SHP77 treated with DMSO at 0.1 percent for 48 hours (cell line): Measurements from ENCODE around the gene PCYT1A.
"Not testable (repeated sequence)": the region's sequence is repeated elsewhere in the genome, so short reads cannot be mapped to it uniquely, and the experiment has no call there.

Experiments used
- DNase-seq: peaks from one replicate; lab custom pipeline; 2025; lab: John Stamatoyannopoulos, UW

The PCYT1A gene

DNA sequence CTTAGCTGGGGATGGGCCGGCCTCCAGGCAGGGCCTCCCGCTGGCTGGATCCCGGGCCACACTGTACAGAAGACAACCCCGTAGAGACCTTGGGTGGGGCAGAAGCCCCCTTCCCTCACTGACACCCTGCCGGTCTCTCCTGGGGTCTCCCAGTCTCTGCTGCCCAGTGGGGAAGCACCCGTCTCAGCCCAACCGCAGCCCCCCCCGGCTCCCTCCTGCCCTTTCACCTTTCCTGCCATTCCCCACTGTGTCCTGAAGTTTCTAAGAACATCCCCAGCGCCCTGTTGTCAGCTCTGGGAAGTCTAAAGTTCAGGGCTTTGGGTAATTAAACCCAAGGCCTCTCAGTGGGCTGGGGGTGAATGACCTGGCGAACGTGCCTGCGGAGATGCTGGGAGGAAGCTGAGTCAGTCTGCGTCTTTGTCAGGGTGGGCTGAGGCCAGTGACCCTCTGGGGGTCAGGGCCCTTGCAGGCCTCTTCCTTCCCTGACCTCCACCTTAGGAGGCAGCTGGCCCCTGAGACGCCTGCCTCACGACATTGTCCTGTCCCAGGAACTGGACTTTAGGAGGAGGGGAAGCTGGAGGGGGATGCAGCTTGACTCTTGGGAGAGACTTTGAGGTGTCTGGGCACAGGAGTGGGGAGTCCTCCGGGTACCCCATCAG is 72.6 kb downstream of the PCYT1A start:
- no peak for DNase-seq

DNA sequence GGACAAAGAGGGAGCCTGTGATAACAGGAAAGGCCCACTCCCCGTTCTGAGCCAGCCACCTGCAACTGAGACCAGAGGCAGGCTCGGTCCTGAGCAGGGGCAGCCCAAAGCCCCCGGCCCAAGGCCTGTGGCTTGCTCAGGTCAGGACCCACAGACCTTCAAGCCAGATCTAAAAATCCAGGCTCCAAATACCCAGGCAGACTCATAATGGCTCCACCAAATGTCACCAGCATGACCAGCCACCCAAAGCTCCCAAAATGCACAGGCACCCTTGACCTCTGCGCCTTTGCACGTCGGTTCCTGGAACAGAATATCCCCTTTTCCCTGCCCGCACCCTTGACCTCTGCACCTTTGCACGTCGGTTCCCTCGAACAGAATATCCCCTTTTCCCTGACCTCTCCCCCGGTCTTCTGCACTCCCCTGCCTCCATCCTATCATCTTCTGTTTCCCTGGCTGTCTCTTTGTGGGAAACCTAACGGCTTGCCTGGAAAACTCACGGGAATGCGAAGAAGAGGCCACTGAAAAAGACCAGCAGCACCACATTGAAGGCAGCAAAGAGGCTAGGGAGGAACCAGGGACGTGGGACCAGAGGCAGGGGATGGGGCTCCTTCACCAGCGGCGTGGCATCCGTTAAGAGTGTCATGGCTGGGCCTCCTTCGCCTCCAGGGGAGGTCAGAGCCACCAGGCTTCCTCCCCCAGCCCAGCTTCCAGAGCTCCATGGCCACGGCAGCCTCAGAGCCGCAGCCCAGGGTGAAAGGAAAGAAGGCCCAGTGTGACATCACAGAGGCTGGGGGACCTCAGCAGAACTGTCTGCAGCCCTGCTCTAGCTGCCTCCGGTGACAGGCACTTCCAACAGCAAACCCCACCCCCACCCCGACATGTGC is 76.6 kb downstream of the PCYT1A start, which contains the start of gene ZDHHC19:
TSS of gene ZDHHC19 (minus strand) at position 728 of the 884 bp plus-strand sequence. CDS start at position 643, 85 bp downstream.
- DNase-seq = no peak

- DNase-seq = not testable (repeated sequence)
Measured at GRCh38 chr3:196209944-196210672, 77.4 kb downstream of the PCYT1A start.

- no peak for DNase-seq
Measured at GRCh38 chr3:196208942-196209695, 78.4 kb downstream of the PCYT1A start.

GRCh38 chr3:196207833-196208607 is 79.5 kb downstream of the PCYT1A start:
- no peak for DNase-seq

DNA sequence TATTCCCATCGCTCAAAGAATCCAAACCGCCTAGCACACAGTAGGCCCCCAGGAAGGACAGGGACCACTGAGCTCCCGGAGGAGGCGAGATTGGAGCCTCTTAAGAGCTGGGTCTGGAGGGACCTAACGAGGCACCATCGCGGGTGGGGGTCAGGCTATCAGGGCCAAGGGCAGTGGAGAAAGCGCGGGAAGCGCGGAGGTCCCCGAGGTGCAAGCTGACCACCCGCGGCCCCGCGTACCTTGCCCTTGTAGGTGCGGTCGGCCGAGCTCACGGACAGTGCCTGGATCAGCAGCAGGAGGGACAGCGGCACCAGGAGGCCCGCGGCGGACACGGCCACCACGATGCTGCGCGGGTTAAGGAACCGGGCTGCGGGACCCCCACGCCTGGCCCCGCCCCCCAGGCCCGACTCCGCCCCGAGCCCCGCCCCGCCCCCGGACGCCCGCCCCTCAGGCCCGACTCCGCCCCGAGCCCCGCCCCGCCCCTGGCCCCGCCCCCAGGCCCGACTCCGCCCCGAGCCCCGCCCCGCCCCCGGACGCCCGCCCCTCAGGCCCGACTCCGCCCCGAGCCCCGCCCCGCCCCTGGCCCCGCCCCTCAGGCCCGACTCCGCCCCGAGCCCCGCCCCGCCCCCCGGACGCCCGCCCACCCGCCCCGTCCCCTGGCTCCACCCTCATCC is 80.2 kb downstream of the PCYT1A start:
- DNase-seq = no peak

GRCh38 chr3:196205442-196206205 is 81.9 kb downstream of the PCYT1A start:
- DNase-seq = not testable (repeated sequence)

DNA sequence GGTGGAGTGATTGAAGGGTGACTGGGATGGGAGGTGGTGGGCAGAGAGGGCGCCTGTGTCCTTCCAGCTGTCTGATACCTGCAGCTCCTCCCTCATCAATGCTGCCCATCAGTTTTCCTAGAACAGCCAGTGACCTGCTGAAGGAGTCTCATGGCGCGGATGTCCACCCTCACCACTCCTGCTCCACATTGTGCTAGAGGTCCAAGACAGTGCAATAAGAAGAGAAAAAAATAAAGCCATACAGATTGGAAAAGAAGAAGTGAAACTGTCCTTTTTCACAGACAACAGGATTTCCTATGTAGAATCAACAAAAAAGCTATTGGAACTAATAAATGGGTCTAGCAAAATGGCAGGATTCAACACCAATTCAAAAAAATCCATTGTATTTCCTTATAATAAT is 83.7 kb downstream of the PCYT1A start:
- no peak for DNase-seq

DNA sequence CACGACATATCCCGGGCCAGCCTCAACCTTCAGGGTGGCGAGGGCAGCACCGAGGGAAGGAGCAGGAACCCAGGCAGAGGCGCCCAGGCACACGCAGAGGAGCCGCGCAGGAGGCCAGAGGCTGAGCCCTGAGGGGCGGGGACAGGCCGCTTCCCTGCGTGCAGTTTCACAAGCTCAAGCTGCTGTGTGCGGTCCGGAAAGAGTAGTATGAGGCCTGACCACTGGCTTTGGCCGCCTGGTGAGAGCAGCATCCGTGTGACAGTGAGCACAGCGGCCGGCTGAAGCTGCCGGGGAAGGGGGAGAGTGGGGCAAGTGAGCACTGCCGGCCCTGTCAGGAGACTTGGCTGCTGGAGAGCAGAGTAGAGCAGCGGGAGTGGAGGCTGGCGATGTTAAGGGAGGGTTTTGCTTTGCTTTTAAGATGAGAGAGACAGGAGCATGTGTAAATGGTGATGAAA is 85.0 kb downstream of the PCYT1A start:
- no peak for DNase-seq

DNA sequence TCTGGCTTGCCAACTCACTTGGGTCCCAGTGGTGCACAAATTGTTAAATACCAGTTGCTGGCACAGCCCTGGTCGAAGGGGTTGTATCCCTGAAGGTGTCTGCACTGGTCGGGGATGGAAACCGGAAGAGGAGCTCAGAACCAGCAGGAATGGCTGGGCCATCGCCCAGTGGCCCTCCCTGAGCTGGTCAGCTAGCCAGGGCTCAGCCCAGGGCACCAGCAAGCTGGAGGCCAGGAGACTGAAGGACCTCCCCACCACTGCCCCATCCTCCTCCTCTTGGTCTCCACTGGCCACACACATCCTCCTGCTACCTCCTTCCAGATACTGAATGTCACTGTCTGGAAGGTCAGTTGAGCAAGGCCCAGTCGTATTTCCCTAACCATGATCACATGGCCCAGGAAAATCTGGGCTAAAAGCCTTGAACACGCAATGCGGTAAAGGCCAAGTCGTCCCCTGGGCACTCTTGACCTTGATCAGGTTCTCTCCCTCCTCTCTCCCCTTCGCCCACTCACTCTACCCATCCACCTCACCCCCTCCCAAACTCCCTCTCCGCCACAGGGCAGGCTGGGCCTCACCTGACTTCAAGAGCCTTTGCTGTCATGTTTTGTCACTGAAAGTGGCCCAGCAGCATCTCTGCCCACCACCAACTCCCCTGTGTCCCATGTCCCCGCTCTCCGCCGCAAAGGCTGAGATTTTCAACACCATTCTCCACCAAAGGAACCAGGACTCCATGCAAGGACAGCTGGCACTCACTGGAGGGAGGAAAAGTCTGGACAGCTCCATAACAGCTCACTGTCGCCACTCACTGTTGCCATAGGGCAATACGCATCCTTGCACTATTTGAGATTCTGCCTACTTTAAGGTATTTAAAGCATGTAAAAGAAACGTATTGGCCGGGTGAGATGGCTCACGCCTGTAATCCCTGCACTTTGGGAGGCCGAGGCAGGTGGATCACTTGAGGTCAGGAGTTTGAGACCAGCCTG is 88.5 kb downstream of the PCYT1A start:
- no peak for DNase-seq

DNA sequence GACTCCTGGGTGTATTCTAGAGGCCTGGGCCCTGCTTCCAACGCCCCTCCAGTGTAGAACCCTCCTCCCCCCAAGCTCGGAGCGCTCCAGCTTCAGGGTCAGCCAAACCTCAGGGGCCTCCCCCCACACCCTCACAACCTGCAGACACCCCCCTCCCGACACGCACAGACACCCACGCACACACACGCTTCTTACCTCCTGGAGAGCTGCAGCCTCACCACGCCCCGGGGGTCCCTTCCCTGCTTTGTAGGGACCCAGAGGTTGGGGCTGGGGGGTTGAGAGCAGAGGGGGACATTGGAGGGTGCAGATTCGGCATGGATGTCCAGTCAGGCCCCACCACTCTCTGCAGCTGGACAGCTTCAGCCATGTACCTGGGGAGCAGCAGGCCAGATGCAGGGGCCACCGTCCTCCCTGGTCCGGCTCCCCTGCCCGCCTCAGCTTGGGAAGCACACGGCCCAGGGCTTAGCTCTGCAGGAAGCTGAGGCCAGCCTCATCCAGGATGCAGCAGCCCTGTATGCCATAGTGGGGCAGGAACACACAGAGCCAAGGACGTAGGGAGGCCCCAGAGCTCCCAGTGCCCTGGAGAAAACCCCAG is 89.3 kb downstream of the PCYT1A start:
- DNase-seq = no peak

DNA sequence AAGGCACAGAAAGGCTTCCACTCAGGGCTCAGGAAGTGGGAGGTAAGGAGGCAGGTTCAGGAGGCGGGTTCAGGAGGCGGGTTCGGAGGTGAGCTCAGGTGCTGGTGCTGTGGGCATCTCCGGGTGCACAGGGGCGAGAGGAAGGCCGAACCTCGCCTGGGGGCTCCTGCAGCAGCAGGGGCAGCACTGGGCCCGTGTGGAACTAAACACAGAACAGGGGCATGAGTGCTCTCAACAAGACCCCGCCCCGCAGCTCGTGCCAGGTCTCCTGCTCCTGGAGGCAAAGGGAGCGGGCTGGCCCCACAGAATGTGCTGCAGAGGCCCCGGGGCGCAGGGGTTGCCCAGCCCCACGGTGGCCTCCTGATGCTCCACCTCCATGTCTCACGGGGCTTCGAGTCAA is 90.0 kb downstream of the PCYT1A start:
- no peak for DNase-seq

- no peak for DNase-seq
Measured at GRCh38 chr3:196195664-196196265, 91.8 kb downstream of the PCYT1A start.

GRCh38 chr3:196194542-196194915 is 93.0 kb downstream of the PCYT1A start:
- DNase-seq = no peak

- no peak for DNase-seq
Measured at GRCh38 chr3:196193736-196194541, 93.6 kb downstream of the PCYT1A start.

- DNase-seq = no peak
Measured at GRCh38 chr3:196193133-196193735, 94.3 kb downstream of the PCYT1A start.
